ENCODE data around the gene SLC25A23.

- TF ChIP-seq MAX (IDR thresholded peaks at IDR 0.05; ENCODE audit: low read depth, low read length) (no peak), POLR2A (IDR thresholded peaks at IDR 0.05; ENCODE audit: extremely low read depth, insufficient read length) (no peak), CTCF (IDR thresholded peaks at IDR 0.05; ENCODE audit: low read depth, low read length) (no peak)
Observed at GRCh38 chr19:6409346-6409745, 50.2 kb downstream of the SLC25A23 start.
